ENCODE results near the gene PRKCZ.
"Not testable (repeated sequence)": the region's sequence is repeated elsewhere in the genome, so short reads cannot be mapped to it uniquely, and the experiment has no call there.

PRKCZ gene

GRCh38 chr1:2104621-2105427, 54.6 kb downstream of the PRKCZ start:
- DNase-seq, result no peak

- no peak for DNase-seq
Measured at GRCh38 chr1:2105781-2106524, 55.7 kb downstream of the PRKCZ start.

DNA sequence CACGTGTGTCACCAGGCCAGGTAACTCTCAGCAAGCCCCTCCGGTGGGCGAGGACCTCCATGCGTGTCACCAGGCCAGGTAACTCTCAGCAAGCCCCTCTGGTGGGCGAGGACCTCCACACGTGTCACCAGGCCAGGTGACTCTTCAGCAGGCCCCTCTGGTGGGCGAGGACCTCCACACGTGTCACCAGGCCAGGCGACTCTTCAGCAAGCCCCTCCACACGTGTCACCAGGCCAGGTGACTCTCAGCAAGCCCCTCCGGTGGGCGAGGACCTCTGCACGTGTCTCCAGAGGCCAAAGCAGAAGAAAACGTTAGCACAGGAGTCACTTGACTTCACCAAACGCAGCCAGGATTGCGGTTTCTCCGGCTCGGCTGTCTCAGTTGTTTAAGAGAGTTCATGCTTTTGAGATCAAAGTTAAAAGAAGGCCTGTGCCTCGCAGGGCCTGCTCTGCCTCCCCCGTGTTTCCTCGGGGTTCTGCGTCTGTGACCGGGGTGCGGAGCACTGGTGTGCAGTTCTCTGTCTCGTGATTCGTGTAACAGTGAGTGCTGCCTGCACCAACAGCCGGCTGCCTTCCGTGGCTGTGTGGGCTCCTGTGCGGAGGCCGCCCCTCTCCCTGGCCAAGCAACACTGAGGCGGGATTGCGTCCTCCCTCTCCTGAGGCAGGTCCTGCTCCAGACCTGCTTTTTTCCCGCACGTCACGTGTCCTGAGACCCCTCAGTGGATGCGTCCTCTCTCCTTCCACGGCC, 56.6 kb downstream of the PRKCZ start:
- no peak for DNase-seq

DNA sequence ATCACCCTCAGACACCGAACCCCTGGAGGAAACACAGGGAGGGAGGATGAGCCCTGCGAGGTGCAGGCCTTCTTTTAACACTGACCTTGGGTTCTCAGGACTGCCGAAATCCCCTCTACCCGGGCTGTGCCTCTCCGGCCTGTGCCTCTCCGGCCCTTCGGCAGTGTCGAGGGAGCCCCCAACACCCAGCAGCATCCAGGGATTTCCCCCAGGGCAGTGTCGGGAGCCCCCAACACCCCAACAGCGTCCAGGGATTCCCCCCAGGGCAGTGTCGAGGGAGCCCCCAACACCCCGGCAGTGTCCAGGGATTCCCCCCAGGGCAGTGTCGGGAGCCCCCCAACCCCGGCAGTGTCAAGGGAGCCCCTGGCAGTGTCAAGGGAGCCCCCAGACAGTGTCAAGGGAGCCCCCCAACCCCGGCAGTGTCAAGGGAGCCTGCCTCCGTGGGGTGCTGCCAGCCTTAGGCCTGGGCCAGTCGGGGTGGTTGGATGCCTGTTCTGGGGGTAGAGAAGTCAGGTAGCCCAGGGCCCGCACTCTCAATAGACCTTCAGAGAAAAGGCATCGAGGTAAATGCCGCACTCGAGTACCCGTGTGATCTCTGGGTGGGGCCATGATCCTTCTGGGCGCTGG, 57.5 kb downstream of the PRKCZ start:
- no peak for DNase-seq

DNA sequence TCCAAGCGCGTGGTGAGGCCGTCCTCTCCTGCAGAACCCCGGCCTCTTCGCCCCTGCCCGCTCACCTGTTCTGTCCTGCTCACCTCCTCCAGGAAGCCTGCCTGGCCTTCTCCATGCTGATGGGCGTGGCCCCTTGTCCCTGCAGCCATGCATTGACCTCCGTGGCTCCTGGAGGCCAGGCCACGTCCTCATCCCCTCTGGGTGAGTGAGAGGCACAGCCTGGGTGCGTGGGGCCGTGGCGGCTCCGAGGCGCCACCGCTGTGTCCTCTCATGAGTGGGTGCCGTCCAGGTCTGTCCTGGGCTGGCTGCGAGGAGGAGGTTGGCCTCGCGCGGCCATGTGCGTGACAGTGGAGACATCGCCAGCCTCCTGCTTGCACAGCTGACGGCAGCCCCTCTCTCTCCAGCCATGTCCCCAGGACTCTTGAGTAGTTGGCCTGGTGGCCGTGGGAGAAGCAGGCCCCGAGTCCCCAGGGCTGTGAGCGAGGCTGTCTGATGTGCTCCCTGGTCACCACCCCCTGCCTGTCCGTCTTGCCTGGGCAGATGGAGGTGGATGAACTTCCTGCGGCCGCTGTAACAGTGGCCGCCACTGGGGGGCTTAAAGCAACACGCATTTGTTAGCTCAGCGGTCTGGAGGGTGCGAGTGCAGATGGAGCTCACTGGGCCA, 58.1 kb downstream of the PRKCZ start:
- DNase-seq, result peak; percentile 30

DNA sequence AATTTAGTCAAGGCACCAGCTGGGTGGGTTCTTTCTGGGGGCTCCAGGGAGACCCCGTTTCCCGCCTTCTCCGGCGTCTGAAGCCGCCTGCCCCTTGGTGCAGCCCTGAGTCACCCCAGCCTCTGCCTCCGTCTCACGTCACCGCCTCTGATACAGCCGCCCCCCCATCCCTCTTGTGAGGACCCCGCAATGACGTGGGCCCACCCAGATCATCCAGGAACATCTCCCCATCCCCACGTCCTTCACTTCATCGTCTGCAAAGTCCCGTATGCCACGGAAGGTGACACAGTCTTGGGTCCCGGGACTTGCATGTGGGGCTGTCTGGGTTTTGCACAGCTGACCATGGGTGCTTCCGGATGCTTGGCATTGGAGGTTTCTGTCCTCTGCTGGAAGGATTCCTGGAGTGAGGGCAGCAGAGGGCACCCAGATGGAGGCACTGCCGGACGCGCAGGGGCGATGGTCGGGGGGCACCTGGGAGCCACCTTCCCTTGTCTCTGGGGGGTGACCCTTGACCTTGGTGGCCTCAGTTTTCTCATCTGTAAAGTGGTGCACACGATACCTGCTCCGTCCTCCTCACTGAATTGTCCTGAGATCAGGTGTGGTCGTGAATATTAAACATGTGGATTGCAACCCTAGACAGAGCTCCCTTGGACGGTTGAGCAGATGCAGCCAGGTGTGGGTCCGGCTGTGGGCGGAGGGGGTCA, 58.8 kb downstream of the PRKCZ start:
- DNase-seq, result no peak

DNA sequence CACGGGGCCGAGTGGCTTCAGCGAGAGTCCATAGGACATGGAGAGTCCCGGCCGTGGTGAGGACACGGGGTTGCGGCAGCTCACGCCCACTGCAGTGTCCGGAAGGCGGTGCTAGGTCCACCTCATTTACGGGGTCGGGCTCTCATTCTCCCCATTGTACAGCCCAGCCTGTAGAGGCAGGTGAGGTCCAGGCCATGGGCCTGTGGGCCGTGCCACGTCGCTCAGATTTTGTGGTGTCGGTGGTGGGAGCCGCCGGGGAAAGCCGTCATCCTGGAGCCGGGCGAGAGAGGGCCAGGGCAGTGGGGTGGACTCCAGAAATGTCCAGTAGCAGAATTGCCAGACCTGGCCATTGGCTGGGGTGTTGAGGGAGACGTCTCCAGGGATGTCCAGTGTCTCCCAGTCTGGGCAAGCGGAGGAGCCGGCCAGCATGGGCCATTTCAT, 59.4 kb downstream of the PRKCZ start:
- DNase-seq, result no peak

GRCh38 chr1:2110191-2110737, 60.1 kb downstream of the PRKCZ start:
- no peak for DNase-seq

GRCh38 chr1:2110738-2111673, 60.8 kb downstream of the PRKCZ start:
- no peak for DNase-seq

- no peak for DNase-seq
Measured at GRCh38 chr1:2111674-2112035, 61.4 kb downstream of the PRKCZ start.

- no peak for DNase-seq
Measured at GRCh38 chr1:2112280-2112701, 62.1 kb downstream of the PRKCZ start.

DNA sequence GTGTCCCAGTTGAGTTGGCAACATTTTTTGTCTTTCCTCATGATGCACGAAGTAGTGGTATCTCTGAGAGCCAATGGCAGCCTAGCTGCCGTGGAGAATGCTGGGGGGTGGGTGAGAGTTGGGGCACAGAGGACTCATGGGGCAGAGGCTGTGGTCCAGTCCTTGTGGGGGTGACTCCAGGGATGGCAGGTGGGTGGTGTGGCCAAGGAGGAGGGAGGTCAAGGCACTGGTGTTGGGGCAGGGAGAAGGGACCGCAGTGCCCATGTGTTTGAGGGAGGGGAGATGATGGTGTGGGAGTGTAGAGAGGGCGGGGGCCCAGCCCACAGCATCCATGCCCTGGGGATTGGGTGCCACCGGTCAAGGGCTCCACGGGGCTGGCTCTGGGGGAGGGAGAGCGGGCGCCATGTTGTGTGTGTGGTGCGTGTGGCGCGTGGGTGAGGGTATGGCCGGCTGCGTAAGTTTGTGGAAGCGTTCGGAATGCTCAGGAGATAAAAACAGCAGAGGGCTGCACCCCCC, 63.5 kb downstream of the PRKCZ start:
- no peak for DNase-seq

- DNase-seq, result not testable (repeated sequence)
Measured at GRCh38 chr1:2114635-2115007, 64.4 kb downstream of the PRKCZ start.

GRCh38 chr1:2115008-2115641, 64.9 kb downstream of the PRKCZ start:
- no peak for DNase-seq

GRCh38 chr1:2115702-2116341, 65.6 kb downstream of the PRKCZ start:
- DNase-seq, result no peak

DNA sequence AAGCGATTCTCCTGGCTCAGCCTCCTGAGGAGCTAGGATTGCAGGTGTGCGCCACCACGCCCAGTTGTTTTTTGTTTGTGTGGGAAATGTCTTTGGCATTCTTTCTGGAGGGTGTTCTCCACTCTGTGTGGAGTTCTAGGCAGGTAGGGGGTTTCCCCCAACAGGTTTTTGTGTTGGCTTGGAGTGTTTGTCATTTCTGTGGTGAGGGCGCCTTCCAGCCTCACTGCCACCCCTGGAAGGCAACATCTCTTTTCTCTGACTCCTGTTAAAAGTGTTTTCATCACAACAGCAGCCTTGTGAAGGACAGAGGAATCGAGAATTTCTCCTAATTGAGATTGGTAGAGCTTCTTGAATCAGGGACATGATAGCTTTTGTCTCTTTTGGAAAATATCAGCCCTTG, 69.7 kb downstream of the PRKCZ start:
- DNase-seq, result no peak

GRCh38 chr1:2121101-2121691, 71.0 kb downstream of the PRKCZ start:
- DNase-seq, result no peak

DNA sequence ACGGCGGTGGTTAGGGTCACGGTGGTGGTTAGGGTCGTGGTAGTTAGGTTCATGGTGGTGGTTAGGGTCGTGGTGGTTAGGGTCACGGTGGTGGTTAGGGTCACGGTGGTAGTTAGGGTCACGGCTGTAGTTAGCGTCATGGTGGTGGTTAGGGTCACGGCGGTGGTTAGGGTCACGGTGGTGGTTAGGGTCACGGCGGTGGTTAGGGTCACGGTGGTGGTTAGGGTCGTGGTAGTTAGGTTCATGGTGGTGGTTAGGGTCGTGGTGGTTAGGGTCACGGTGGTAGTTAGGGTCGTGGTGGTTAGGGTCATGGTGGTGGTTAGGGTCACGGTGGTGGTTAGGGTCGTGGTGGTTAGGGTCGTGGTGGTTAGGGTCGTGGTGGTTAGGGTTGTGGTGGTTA, 71.6 kb downstream of the PRKCZ start:
- not testable (repeated sequence) for DNase-seq

All from DMS53 (cell line).